Daoy (cell line): ENCODE measurements around the gene DRC7. TPM values are rescaled to one million over a fixed set of nuclear protein-coding genes. Genes with fewer than 3 reads are reported as not detected.
A peak's percentile ranks its signal among the peaks of the same experiment; 100 is the strongest.
"Not testable (repeated sequence)": the region's sequence is repeated elsewhere in the genome, so short reads cannot be mapped to it uniquely, and the experiment has no call there.

Experiments
- DNase-seq: peaks from one replicate; pipeline ENCODE4 v3.0.0-alpha.2; 2015; ENCODE audit warnings: low read depth
- total RNA-seq: library from RNA; depleted of rRNA; stranded (reverse); fragments of >200 nt; shearing (Covaris generic); gene quantifications from 2 replicates; pipeline ENCODE4 v1.2.3, GENCODE V29; 2014

DRC7 gene
- total RNA-seq, 1 experiment from 2014 or later: not detected

DNA sequence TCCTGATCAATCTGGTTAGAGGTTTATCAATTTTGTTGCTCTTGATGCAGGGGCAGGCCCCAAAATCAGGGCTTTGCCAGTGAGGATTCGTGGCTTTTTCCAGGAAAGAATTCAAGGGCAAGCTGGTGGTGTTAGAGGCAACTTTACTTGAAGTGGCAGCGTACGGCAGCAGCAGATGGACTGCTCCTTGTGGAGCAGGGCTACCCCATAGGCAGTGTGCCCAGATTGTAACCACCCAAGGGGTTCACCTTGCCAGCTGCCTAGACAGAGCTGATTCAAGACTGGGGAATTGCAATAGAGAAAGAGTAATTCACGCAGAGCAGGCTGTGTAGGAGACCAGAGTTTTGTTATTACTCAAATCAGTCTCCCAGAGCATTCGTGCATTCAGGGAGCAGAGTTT lies 16.7 kb downstream of the DRC7 start:
- DNase-seq: no peak

DNA sequence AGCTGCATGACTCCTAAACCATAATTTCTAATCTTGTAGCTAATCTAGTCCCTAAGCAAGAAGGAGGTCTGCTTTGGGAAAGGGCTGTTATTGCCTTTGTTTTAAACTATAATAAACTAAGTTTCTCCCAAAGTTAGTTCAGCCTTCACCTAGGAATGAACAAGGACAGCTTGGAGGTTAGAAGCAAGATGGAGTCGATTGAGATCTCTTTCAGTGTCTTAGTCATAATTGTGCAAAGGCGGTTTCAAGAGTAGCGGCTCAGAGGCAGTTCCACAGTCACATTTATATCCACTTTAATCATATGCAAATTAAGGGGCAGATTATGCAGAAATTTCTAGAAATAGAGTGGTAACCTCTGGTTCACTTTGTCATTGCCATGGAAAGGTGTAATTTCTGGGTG lies 17.4 kb downstream of the DRC7 start:
- DNase-seq: no peak

DNA sequence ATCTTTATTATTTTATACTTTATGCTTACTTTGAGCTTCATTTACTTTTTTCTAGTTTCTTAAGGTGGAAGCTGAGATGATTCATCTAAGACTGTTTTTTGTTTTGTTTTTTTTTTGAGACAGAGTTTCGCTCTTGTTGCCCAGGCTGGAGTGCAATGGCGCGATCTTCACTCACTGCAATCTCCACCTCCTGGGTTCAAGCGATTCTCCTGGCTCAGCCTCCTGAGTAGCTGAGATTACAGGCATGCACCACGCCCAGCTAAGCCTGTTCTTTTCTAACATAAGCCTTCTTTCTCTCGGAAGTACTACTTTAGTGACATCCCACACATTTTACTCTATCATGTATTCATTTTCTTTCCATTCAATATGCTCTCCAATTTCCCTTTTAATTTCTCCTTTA lies 18.0 kb downstream of the DRC7 start:
- DNase-seq: not testable (repeated sequence)

DNA sequence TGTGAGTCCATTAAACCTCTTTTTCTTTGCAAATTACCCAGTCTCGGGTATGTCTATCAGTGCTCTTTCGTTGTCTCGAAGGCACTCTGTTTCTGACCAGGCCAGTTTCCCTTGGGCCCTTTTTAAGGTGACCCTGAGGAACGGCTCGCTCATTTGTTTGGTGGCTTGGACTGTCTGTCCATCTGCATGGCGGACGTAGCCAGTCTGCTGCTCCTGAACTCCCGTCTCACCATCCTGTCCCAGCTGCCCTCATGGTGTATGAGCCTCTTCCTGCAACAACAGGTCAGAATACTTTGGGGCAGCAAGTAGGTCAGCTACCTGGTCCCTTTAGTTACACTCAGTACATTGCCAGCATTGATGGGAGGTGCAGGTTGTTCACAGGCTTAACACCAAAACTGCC lies 19.0 kb downstream of the DRC7 start:
- no peak for DNase-seq

DNA sequence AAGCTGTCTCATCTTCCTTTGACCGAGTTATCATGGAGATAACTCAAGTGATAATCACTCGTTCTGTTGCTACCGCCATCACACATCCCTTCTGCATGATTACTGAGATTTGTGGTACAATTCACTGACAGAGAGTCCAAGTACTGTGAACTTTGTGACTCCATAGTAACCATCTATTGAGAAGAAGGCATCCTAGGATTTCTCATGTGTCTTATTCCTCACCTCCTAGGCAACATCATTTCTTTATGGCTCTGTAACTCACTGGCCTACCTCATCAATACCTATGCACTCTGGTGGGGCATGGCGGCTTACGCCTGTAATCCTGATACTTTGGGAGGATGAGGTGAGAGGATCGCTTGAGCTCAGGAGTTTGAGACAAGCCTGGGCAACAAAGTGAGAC lies 19.4 kb downstream of the DRC7 start:
- DNase-seq: no peak

DNA sequence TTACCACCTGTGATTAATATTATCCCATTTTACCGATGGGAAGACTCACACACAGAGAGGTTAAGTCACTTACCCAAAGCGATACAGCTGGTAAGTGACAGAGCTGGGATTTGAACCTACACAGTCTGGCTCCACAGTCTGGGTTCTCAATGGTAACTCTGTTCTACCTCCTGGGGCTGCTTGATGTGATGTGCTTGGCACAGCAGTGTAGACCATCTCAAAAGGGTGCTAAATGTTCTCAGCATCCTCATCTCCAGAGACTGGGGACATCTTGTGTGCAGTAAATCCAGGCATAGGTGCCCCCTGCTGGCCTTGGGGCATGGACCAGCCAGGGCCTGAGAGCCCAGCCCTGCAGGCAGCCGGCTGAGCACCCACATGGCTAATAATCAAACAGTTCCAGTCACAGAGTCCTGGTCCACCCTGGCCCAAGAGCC lies 25.6 kb downstream of the DRC7 start:
- DNase-seq: peak; percentile 50

DNA sequence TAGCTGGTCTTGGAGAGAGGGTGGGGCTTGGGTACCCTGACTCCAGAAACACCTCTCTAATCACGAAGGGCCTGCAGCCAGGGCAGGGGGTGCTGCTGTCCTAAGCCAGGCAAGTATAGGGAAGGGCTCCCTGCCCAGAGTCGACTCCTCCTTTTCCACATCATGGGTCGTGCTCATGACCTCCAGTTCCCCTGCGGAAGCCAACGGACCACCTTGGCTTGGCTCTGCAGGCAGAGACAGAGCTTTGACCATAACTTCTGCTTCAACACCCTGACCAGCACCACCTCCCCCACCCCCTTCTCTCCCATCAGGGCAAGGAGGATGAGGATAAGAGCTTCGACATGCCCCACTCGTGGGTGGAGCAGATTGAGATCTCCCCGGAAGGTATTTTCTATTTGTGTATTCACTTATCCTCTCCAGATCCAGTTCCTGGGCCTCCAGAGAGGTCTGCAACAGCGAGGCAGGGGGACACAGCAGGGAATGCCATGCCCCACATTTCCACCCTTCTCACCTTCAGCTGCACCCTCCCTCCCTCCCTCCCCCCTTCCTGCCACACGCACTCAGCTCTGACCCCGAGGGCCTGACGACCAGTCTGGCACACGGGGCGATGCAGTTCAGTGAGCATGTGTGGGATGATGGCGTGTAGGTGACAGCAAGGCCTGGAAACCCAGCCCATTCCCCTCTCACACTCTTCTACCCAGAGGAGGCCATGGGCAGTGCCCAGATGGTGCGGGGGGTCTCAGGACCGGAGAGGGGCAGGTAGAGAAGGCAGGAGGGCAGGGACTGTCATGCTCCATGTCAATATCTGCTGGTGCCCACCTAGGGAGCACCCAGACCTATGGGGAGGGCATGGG lies 27.0 kb downstream of the DRC7 start:
- no peak for DNase-seq

DNA sequence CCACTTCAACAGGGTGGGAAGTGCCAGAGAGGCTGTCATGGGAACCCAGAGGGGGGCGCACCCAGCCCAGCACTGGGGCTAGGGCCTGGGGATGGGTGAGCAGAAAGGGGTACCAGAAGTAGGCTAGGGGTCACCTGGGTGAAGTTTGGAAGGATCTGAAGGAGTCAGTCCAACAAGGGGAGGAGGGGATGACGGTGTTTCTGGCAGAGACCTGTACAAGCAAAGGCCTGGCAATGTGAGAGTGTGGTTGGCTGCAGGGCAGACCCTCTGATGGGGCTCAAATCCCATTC lies 27.5 kb downstream of the DRC7 start:
- no peak for DNase-seq

DNA sequence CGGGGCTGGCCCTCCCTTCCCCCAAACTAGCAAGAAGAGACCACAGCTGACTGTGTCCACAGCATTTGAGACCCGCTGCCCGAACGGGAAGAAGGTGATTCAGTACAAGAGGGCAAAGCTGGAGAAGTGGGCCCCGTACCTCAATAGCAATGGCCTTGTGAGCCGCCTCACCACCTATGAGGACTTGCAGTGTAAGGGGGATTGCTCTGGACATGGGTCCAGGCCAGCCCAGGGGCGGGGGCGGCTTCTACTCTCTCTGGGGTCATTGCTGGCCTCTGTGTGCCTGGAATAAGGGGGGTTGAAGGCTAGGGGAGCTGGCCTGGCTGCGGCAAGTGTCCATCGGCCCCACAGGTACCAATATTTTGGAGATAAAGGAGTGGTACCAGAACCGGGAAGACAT lies 28.0 kb downstream of the DRC7 start:
- DNase-seq: no peak

DNA sequence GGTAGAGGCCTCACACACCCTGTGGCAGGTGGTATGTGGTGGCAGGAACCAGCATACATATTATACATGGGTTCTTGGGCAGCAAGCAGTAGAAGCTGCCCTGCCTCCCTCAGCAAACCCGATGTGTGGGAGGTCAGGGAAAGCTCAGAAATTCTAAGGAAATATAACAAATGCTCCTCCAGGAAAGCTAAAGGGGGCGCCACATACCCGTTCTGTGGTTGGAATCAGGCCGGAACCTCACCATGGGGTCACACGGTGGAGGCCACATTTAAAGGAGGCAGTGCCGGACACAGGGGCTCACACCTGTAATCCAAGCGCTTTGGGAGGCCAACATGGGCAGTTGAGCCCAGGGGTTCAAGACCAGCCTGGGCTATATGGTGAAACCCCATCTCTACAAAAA lies 28.6 kb downstream of the DRC7 start:
- peak; percentile 14 for DNase-seq

DNA sequence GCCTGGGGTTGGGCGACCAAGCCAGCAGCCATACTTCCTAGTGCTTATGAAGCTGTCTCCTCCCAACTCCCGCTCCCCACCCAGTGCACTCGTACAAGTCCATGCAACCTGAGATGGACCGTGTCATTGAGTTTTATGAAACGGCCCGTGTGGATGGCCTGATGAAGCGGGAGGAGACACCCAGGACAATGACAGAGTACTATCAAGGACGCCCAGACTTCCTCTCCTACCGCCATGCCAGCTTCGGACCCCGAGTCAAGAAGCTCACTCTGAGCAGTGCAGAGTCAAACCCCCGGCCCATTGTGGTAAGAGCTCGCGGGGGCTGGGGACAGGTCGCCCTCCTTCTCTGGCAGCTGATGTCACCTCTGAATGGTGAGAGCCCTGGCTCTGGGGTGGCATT lies 29.9 kb downstream of the DRC7 start:
- DNase-seq: no peak

DNA sequence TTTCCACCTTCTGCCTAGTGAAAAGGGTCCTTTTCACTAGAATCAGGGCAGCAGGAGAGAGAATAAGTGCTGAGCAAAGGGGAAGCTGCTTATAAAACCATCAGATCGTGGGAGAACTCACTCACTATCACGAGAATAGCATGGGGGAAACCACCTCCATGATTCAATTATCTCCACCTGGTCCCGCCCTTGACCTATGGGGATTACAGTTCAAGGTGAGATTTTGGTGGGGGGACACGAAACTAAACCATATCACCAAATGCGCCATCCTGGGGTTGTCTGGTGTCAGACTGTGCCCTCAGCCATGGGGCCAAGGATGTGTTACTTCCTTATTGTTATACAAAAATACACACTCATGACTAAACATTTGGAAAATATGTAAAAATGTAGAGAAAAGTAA lies 30.5 kb downstream of the DRC7 start:
- no peak for DNase-seq

DNA sequence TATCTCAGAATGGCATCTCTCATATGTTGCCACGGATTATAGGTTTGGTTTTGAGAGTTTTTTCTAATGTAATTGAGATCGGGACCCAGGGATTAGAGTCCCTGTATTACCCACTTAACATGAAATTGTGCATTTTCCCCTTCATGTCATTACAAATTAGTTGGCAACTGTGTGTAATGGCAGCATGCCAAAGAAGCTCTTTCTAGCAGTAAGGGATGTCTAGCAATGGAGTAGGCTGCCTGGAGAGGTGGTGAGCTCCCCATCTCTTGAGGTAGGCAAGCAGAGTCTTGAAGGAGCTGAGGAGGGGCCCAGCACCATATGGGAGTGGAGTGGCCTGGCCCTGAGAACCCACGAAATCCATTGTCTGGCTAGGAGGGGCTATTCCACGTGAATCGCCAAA lies 30.9 kb downstream of the DRC7 start:
- no peak for DNase-seq

DNA sequence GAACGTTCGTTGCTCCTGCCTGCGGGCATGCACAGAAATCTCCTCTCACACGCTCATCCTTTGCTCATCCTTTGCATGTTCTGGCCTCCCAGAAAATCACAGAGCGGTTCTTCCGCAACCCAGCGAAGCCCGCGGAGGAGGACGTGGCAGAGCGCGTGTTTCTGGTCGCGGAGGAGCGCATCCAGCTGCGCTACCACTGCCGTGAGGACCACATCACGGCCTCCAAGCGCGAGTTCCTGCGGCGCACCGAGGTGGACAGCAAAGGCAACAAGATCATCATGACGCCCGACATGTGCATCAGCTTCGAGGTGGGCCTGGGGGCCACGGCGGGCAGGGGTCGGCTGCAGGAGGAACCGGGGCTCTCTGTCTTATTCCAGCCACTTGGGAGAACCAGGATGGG lies 31.4 kb downstream of the DRC7 start:
- no peak for DNase-seq

DNA sequence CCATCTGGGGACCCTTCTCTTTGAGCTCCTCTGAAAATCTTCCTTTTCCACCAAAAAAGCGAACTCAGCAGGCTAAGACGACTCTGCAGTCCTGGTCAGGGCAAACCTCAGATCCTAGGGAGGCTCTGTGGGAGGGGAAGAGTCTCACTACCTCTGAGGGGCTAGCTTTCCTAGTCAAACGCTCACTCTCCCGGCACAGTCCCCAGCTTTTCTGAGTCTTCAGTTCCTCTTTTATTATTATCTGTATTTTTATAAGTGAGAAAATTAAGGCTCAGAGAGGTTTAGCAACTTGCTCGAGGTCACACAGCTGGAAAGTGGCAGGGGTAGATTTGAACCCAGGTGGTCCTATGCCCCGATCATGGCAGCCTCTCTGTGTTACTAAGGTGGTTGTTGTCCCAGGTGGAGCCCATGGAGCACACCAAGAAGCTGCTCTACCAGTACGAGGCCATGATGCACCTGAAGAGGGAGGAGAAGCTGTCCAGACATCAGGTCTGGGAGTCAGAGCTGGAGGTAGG lies 31.9 kb downstream of the DRC7 start:
- no peak for DNase-seq

DNA sequence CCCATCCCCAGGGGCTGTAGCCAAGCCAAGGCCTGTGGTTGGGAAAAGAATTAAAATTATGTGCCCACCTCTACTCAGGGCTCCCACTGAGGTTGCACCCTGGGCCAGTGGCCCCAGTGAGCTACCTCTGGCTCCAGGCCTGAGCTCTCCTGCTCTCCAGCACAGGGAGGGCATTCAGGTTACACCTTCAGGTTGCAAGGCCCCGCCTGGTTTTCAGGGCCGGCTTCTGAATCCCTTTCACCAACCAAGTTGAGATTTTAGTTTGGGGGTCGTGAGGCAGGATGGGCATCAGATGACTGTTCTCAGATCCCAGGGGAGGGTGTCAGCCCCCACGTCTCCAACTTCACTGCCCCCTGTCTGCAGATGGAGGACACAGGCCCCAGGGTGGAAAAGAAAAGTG lies 33.0 kb downstream of the DRC7 start:
- DNase-seq: no peak

DNA sequence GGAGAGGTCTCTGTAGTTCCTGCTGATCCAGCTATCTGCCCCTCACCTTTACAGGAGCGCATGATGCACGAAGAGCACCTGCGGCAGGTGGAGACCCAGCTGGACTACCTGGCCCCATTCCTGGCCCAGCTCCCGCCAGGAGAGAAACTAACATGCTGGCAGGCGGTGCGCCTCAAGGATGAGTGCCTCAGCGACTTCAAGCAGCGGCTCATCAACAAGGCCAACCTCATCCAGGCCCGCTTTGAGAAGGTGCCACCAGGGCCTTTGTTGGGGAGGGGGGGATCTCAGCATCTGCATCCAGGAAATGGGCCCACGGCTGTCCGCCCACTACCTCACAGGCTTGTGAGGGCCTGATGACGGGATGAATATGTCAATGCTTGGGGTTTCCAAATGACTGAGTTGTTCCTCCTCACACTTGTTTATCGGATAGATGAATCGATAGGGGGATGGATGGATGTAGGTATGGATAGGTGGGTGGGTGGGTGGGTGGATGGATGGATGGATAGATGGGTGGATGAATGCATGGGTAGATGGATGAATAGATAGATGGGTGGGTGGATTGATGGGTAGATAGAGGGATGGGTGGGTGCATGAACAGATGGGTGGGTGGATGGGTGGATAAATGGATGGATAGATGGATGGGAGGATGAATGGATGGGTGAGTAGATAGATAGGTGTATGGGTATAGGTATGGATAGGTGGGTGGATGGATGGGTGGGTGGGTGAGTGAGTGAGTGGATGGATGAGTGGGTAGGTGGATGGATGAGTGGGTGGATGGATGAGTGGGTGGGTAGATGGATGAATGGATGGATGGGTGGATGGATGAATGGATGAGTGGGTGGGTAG lies 34.0 kb downstream of the DRC7 start:
- no peak for DNase-seq

DNA sequence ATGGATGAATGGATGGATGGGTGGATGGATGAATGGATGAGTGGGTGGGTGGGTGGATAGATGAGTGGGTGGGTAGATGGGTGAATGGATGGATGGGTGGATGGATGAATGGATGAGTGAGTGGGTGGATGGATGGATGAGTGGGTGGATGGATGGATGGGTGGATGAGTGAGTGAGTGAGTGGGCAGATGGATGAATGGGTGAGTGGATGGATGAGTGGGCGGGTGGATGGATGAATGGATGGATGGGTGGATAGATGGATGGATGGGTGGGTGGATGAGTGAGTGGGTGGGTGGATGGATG lies 34.5 kb downstream of the DRC7 start:
- no peak for DNase-seq

DNA sequence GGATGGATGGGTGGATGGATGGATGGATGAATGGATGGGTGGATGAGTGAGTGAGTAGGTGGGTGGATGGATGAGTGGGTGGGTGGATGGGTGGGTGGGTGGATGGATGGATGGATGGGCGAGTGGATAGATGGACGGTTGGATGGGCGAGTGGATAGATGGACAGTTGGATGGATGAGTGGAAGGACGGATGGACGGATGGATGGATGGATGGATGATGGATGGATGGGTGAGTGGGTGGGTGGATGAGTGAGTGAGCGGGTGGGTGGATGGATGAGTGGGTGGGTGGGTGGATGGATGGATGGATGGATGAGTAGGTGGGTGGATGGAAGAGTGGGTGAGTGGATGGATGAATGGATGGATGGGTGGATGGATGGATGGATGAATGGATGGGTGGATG lies 35.2 kb downstream of the DRC7 start:
- not testable (repeated sequence) for DNase-seq

DNA sequence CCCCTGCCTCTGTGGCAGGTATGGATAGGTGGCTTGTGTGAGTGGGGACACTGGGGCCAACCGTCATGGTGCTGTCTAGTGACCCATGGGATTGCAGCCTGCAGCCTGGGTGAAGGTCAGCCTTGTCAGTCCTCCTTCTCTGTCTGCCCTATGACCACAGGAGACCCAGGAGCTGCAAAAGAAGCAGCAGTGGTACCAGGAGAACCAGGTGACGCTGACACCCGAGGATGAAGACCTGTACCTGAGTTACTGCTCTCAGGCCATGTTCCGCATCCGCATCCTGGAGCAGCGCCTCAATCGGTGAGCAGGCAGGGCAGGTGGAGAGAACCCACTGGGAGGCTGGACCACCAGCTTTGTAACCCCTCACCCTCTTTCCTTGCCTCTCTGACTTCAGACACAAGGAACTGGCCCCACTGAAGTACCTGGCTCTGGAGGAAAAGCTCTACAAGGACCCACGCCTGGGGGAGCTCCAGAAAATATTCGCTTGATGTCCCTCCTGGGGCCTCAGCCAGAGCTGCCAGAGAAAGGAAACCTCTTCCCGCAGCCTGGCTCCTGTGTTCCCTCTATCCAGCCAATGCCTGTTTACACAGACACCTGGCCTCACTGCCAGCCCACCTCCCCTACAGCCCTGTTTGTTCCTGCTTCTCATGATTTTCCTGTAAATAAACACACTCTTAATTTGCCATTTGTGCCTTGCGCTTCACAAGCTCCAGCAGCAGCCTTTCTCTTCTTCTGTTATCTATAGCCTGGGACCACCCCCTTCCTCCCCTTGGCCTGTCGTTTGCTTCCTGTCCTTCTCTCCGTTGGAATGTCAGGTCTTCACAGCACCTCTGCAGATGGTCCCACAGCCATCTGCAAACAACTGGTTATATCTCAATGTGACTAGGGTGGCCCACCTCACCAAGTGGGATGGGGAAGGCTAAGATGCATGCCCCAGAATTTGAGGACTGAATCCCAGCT lies 36.4 kb downstream of the DRC7 start:
- no peak for DNase-seq

DNA sequence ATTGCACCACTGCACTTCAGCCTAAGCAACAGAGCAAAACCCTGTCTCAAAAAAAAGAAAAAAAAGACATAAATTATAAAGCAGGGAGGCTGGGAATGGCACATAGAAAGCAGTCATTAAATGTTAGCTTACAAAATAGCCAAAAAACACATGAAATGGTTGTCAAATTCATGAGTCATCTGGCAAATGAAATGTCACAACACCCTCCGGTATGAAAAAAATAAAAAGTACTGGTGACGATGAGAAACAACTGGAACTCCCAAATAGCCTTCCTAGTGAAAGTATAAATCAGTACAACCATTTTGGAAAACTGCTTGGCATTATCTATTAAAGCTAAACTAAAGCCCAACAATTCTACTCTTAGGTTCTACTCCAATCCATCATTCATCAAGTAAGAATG lies 37.4 kb downstream of the DRC7 start:
- DNase-seq: no peak

DNA sequence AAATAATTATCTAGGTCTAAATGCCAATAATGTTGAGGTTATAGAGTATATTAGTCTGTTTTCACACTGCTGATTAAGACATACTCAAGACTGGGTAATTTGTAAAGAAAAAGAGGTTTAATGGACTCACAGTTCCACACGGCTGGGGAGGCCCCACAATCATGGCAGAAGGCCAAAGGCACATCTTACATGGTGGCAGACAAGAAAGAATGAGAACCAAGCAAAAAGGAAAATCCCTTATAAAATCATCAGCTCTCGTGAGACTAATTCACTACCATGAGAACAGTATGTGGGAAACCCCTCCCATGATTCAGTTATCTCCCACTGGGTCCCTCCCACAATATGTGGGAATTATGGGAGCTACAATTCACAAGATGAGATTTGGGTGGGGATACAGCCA lies 38.1 kb downstream of the DRC7 start:
- no peak for DNase-seq
